Measurements from ENCODE around the gene HDGFL2.
A peak's percentile ranks its signal among the peaks of the same experiment; 100 is the strongest.

HDGFL2 gene

GRCh38 chr19:4533835-4534424 lies 61.8 kb downstream of the HDGFL2 start:
- no peak overlapping the region for H3K4me3 Mint-ChIP-seq
- H3K27ac Mint-ChIP-seq, result no peak overlapping the region
- DNase-seq, result no peak
- H3K36me3 Mint-ChIP-seq (ENCODE audit: low read depth), result no peaks in the 10 kb centered on the region
- H3K27me3 Mint-ChIP-seq (ENCODE audit: low read depth, poor library complexity), result peaks cover 47% of the 10 kb centered on the region
- peaks cover 29% of the 10 kb centered on the region for H3K4me1 Mint-ChIP-seq
- no peaks in the 10 kb centered on the region for H3K9me3 Mint-ChIP-seq
- no peak for TF ChIP-seq CTCF (IDR thresholded peaks at IDR 0.05)

- DNase-seq, result peak; percentile 95
- H3K4me1 Mint-ChIP-seq, result peaks cover 35% of the 10 kb centered on the region
- H3K27ac Mint-ChIP-seq, result no peak within 1 kb of the TSS
- H3K9me3 Mint-ChIP-seq, result no peaks in the 10 kb centered on the region
- TF ChIP-seq CTCF (IDR thresholded peaks at IDR 0.05), result no peak
- H3K27me3 Mint-ChIP-seq (ENCODE audit: low read depth, poor library complexity), result peaks cover 44% of the 10 kb centered on the region
- H3K4me3 Mint-ChIP-seq, result peak within 1 kb of the TSS; percentile 70
- no peaks in the 10 kb centered on the region for H3K36me3 Mint-ChIP-seq (ENCODE audit: low read depth)
Measured at GRCh38 chr19:4534836-4535658, 63.0 kb downstream of the HDGFL2 start, which contains the start of gene PLIN5. Gene PLIN5, minus strand, starts transcription at chr19:4535224. Its CDS starts 1,150 bp downstream, at chr19:4534074.

- H3K27ac Mint-ChIP-seq, result peak overlapping the region; percentile 22
- H3K4me3 Mint-ChIP-seq, result peak overlapping the region; percentile 32
- H3K36me3 Mint-ChIP-seq (ENCODE audit: low read depth), result no peaks in the 10 kb centered on the region
- TF ChIP-seq CTCF (IDR thresholded peaks at IDR 0.05), result no peak
- DNase-seq, result no peak
- peaks cover 35% of the 10 kb centered on the region for H3K27me3 Mint-ChIP-seq (ENCODE audit: low read depth, poor library complexity)
- peaks cover 31% of the 10 kb centered on the region for H3K4me1 Mint-ChIP-seq
- H3K9me3 Mint-ChIP-seq, result peaks cover 8% of the 10 kb centered on the region
Measured at GRCh38 chr19:4536798-4537197, 64.7 kb downstream of the HDGFL2 start.

GRCh38 chr19:4537953-4538600 lies 66.0 kb downstream of the HDGFL2 start:
- no peak for TF ChIP-seq CTCF (IDR thresholded peaks at IDR 0.05)
- H3K4me3 Mint-ChIP-seq, result no peak overlapping the region
- H3K4me1 Mint-ChIP-seq, result peaks cover 31% of the 10 kb centered on the region
- H3K27ac Mint-ChIP-seq, result peak overlapping the region; percentile 25
- peaks cover 8% of the 10 kb centered on the region for H3K9me3 Mint-ChIP-seq
- peaks cover 35% of the 10 kb centered on the region for H3K27me3 Mint-ChIP-seq (ENCODE audit: low read depth, poor library complexity)
- no peak for DNase-seq
- no peaks in the 10 kb centered on the region for H3K36me3 Mint-ChIP-seq (ENCODE audit: low read depth)

GRCh38 chr19:4538601-4538954 lies 66.5 kb downstream of the HDGFL2 start:
- Mint-ChIP-seq H3K4me3 (no peak overlapping the region), H3K27me3 (ENCODE audit: low read depth, poor library complexity) (peaks cover 30% of the 10 kb centered on the region), H3K36me3 (ENCODE audit: low read depth) (no peaks in the 10 kb centered on the region), H3K9me3 (peaks cover 8% of the 10 kb centered on the region), H3K27ac (no peak overlapping the region), H3K4me1 (peaks cover 31% of the 10 kb centered on the region)
- TF ChIP-seq CTCF (IDR thresholded peaks at IDR 0.05), result no peak
- no peak for DNase-seq
